Adrenal gland (tissue), 5 donors: ENCODE results near the gene ATG16L1.

ENCODE experiments used
- POLR2A ChIP-seq, 2 donors: fragments of 450-650 bp; IDR thresholded peaks; one replicate each; pipeline ENCODE4 v1.6.1; 2017; ENCODE audit warnings: antibody characterized with exemption in 2 of 2, mild to moderate bottlenecking in 2 of 2, moderate library complexity in 1 of 2
- TF ChIP-seq, protein P1 (sequence below), 6 experiments: fragments of 450-650 bp in 4 of 6; fragments of 200-600 bp in 2 of 6; sonication (generic) in 1 of 6; IDR thresholded peaks; 1 replicate in 5 of 6; 2 replicates in 1 of 6; pipeline versions ENCODE4 v1.5.1 to v1.8.0; 2016 to 2021; ENCODE audit warnings: antibody characterized with exemption in 6 of 6, mild to moderate bottlenecking in 2 of 6, moderate library complexity in 1 of 6
- donor health status: DM: no; HTN: no; CAD: no.

DNA sequence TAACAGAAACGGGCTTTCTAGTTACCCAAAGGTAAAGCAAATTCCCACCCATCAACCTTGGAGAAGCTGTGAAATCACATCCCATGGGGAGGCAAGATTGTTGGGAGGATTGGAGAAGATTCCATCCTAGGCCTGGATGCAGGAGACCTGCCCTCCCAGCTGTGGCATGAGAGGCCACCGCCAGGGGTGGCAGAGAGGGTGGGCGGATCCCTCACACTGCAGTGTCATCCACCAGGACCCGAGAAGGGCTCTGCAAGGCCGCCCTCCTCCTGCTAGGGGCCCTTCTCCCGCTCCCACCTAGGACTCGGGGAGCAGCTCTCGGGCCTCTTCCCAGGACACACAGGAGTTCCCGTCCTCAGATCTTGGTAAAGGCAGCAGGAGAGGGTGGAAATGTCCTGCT, 15.5 kb upstream of the ATG16L1 start:
- TF ChIP-seq, protein P1, sequence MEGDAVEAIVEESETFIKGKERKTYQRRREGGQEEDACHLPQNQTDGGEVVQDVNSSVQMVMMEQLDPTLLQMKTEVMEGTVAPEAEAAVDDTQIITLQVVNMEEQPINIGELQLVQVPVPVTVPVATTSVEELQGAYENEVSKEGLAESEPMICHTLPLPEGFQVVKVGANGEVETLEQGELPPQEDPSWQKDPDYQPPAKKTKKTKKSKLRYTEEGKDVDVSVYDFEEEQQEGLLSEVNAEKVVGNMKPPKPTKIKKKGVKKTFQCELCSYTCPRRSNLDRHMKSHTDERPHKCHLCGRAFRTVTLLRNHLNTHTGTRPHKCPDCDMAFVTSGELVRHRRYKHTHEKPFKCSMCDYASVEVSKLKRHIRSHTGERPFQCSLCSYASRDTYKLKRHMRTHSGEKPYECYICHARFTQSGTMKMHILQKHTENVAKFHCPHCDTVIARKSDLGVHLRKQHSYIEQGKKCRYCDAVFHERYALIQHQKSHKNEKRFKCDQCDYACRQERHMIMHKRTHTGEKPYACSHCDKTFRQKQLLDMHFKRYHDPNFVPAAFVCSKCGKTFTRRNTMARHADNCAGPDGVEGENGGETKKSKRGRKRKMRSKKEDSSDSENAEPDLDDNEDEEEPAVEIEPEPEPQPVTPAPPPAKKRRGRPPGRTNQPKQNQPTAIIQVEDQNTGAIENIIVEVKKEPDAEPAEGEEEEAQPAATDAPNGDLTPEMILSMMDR (IDR thresholded peaks at IDR 0.05): no peak
- TF ChIP-seq POLR2A (IDR thresholded peaks at IDR 0.05): no peak
